LNCAP (cell line): Measurements from ENCODE around the gene NBL1.

ENCODE experiments used
- TF ChIP-seq, protein P1 (sequence below): fragments of 450-650 bp; IDR thresholded peaks from 2 replicates; pipeline ENCODE4 v1.5.1; 2017; ENCODE audit warnings: mild to moderate bottlenecking

Gene NBL1

DNA sequence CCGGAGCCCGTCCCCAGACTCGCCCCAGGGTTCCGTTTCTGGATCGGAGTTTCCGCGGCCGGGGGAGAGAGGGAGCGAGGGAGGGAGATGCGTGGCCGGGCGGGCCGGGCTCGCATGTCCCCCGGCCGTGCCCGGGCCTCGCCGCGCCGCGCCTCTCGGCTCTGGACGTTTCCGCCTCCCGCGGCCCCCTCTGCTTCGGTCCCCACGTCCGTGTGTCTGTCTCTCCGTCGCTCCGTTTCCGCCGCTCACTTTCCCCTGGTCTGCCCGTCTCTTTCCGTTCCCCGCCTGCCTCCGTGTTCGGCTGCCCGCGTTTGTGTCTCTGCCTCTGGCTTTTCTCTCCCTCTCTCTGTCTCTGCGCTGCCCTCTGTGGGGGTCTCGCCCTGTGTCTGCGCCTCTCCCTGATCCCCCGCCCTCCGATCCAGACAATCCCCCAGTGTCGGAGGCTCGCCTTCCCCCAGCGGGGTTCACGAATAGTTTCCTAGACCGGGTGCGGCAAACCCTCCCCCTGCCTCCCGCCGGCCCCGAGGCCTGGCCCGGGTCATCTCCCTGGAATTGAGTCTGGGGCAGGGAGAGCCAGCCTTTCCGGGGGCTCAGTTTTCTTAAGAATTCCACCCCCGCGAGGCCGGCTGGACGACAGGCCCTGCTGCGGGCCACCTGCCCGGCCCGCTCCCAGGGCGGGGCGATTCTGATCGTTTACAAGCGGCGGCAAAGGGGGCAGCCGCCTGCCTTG lies 735 bp downstream of the NBL1 start:
- TF ChIP-seq, protein P1, sequence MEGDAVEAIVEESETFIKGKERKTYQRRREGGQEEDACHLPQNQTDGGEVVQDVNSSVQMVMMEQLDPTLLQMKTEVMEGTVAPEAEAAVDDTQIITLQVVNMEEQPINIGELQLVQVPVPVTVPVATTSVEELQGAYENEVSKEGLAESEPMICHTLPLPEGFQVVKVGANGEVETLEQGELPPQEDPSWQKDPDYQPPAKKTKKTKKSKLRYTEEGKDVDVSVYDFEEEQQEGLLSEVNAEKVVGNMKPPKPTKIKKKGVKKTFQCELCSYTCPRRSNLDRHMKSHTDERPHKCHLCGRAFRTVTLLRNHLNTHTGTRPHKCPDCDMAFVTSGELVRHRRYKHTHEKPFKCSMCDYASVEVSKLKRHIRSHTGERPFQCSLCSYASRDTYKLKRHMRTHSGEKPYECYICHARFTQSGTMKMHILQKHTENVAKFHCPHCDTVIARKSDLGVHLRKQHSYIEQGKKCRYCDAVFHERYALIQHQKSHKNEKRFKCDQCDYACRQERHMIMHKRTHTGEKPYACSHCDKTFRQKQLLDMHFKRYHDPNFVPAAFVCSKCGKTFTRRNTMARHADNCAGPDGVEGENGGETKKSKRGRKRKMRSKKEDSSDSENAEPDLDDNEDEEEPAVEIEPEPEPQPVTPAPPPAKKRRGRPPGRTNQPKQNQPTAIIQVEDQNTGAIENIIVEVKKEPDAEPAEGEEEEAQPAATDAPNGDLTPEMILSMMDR: no peak

DNA sequence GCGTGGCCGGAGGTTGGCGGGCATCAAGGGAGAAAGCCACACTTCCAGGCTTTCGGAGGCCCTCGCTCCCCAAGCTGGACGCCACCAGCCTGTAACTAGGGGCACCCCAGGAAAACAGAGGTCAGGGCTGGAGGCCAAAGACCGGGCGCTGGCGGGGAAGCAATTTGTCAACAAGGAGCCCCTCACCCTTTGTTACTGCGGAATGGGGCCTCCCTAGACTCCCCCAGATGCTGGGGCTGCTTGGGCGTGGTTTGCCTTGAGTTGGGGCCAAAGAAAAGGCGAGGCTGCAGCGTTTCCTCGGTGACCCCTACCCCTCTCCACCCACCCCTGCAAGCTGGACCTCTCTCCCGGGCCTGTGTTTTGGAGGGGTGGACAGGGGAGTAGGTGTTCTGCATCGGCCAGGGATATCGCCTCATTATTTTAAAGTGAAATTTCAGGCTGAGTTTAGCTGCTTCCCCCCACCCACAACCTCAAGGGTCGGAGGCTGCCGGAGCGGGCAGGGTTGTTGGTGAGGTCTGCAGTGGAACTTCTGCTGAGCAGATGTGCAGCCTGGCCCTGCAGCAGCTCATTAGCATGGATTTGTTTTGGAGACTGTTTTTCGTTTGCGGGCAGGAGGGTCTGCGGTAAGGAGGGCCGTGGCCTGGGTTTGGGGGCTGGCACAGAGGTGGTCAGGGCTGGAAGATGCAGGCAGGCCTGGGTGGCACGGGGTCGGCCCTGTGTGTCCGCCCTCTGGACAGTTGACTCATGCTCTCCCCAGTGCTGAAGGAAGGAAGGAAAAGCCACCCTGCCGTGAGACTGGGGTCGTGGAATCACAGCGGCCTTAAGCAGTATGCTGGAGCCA lies 1.5 kb downstream of the NBL1 start:
- TF ChIP-seq, protein P1: no peak

DNA sequence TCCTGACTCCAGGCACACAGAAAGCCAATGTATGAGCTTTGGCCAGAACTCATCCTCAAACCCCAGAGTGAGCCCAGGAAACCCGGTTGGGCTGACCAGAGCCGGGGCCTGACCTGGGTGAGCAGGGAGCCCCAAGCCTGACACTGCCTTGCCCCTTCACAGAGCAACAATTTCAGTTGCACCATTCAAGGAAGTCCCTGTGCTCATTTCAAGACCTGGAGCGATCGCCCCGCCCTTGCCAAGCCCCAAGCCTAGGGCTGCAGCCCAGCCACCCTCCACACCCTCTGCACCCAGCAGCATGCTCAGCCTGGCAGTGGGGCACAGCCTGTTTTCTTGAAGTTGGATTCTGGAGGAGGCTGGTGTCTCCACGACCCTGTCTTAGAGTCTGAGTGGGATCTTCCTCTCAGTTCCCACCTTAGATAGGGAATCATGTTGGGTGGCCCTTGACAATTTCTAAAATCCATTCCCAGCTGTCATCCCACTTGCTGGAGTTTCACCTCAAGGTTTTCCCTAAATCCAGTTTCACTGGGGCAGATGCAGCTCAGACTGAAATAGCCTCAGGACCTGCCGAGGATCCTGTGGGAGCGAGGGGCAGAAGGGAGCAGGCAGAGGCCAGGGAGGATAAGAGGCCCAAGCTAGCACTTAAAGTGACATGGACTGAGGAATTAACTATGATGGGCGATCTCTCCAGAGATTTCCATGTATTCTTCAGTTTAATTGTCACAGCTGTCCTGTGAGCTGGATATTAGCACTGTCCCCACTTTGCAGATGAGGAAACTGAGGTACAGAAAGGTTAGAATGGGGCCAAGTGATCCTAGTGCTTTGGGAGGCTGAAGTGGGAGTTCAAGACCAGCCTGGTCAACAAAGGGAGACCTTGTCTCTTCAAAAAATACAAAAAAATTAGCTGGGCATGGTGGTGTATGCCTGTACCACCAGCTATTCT lies 2.5 kb downstream of the NBL1 start:
- TF ChIP-seq, protein P1: no peak

DNA sequence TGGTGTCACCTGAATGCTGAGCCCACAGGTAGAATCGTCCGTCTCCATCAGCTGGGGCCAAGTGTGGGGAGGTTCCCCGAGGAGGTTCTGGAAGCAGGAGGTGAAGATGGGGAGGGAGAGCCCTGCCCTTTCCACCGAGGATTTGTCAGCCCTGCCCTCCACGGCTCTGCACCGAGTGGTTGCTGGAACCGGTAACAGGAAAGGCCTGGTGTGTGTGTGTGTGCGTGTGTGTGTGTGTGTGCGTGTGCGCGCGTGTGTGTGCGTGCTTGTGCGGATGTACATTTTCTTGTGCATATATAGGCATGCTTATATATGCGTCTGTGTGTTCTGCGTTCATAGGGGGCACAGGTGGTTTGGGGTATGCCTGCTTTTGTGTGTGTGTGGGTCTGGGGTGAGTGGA lies 3.5 kb downstream of the NBL1 start:
- TF ChIP-seq, protein P1: no peak

DNA sequence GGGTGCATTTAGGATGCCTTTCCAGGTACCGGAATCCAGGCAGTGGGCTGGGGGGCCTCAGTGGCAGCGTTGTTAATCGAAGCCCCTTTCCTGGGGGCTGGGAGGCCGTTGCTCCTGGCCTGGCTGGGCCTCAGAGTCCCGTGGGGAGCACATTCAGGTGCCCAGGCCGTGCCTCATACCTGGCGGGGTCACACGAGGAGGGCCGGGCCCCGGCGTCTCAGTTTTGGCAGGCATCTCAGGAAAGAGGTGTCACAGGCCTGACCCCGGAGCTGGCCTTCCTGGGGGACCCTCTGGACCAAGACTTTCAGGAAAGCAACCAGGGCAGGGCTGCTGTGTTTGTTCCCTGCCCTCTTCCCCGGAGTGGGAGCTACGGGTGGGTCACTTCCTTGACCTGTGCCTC lies 4.1 kb downstream of the NBL1 start:
- TF ChIP-seq, protein P1: no peak

DNA sequence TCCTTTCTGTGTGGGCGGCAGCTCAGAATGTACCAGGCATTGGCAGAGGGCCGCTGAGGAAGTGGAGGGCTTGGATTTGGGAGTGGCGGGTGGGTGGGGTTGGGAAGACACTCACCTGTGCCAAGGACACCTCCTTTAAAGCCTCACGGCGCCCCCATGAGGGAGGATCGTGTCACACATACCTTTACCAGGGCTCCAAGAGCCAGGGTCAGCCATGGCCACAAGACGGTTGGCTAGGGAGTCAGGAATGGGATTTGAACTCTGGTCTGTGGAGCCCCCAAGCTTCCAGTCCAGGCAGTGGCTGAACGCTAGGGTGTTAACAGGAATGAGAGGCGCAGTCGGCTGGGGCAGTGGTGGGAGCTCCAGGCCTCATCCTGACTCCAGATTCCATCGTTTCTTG lies 4.6 kb downstream of the NBL1 start:
- TF ChIP-seq, protein P1: peak; percentile 22; the same call in 1 of the 2 replicates
